NCI-H526 (cell line): ENCODE results near the gene SLC4A9.

Source experiments
- DNase-seq, 2 experiments: peaks; one replicate each; lab custom pipeline; 2025; lab: John Stamatoyannopoulos, UW

The SLC4A9 gene

GRCh38 chr5:140360101-140360500 is at the start of gene SLC4A9:
SLC4A9 (plus strand) TSS chr5:140360194; CDS start chr5:140360237, 43 bp downstream.
- no peak for DNase-seq

GRCh38 chr5:140310434-140310833 is 49.6 kb upstream of the SLC4A9 start:
- no peak for DNase-seq

GRCh38 chr5:140311011-140311467 is 49.0 kb upstream of the SLC4A9 start:
- no peak for DNase-seq

GRCh38 chr5:140312067-140312790 is 47.8 kb upstream of the SLC4A9 start:
- DNase-seq = no peak

GRCh38 chr5:140312791-140313189 is 47.2 kb upstream of the SLC4A9 start:
- DNase-seq = no peak

GRCh38 chr5:140317859-140318258 is 42.1 kb upstream of the SLC4A9 start:
- no peak for DNase-seq

GRCh38 chr5:140318792-140319191 is 41.2 kb upstream of the SLC4A9 start:
- no peak for DNase-seq

GRCh38 chr5:140319833-140320232 is 40.2 kb upstream of the SLC4A9 start:
- DNase-seq = no peak

GRCh38 chr5:140321796-140322195 is 38.2 kb upstream of the SLC4A9 start:
- no peak for DNase-seq

GRCh38 chr5:140322751-140323731 is 37.0 kb upstream of the SLC4A9 start:
- no peak for DNase-seq

- no peak for DNase-seq
Measured at GRCh38 chr5:140324041-140324600, 35.9 kb upstream of the SLC4A9 start.

- DNase-seq = no peak
Measured at GRCh38 chr5:140324617-140325241, 35.3 kb upstream of the SLC4A9 start.

GRCh38 chr5:140325486-140325885 is 34.5 kb upstream of the SLC4A9 start:
- DNase-seq = no peak

- DNase-seq = peak; percentile 28 to 85
Measured at GRCh38 chr5:140327589-140327988, 32.4 kb upstream of the SLC4A9 start.

- no peak for DNase-seq
Measured at GRCh38 chr5:140328036-140328764, 31.8 kb upstream of the SLC4A9 start.

GRCh38 chr5:140329739-140330481 is 30.1 kb upstream of the SLC4A9 start:
- peak in 1 of 2 experiments; percentile 10 for DNase-seq

- no peak for DNase-seq
Measured at GRCh38 chr5:140331638-140332037, 28.4 kb upstream of the SLC4A9 start.

GRCh38 chr5:140336388-140336787 is 23.6 kb upstream of the SLC4A9 start:
- no peak for DNase-seq

- no peak for DNase-seq
Measured at GRCh38 chr5:140337880-140338279, 22.1 kb upstream of the SLC4A9 start.

GRCh38 chr5:140338336-140338735 is 21.7 kb upstream of the SLC4A9 start:
- DNase-seq = no peak

- no peak for DNase-seq
Measured at GRCh38 chr5:140338908-140339307, 21.1 kb upstream of the SLC4A9 start.
